Measurements from ENCODE around the gene CALD1.
"Not testable (repeated sequence)": the region's sequence is repeated elsewhere in the genome, so short reads cannot be mapped to it uniquely, and the experiment has no call there.

Gene CALD1

GRCh38 chr7:134962270-134962780 lies 182.9 kb downstream of the CALD1 start:
- no peak for DNase-seq

GRCh38 chr7:134963036-134963435 lies 183.6 kb downstream of the CALD1 start:
- no peak for DNase-seq

GRCh38 chr7:134966691-134967090 lies 187.3 kb downstream of the CALD1 start:
- no peak for DNase-seq

GRCh38 chr7:134968110-134968509 lies 188.7 kb downstream of the CALD1 start:
- no peak for DNase-seq

GRCh38 chr7:134981645-134982044 lies 202.2 kb downstream of the CALD1 start:
- DNase-seq = not testable (repeated sequence)

- DNase-seq = no peak
Observed at GRCh38 chr7:134985894-134986362, 206.5 kb downstream of the CALD1 start.

GRCh38 chr7:134986363-134987251 lies 207.2 kb downstream of the CALD1 start, which contains the start of gene AGBL3:
Gene AGBL3, plus strand, starts transcription at chr7:134986508. Its CDS starts 1,426 bp downstream, at chr7:134987934.
- DNase-seq = peak; percentile 89

GRCh38 chr7:134988161-134988560 lies 208.7 kb downstream of the CALD1 start:
- DNase-seq = no peak

- no peak for DNase-seq
Observed at GRCh38 chr7:134991469-134992339, 212.3 kb downstream of the CALD1 start.

GRCh38 chr7:134992626-134993179 lies 213.3 kb downstream of the CALD1 start:
- DNase-seq = no peak

- DNase-seq = no peak
Observed at GRCh38 chr7:134993877-134994456, 214.5 kb downstream of the CALD1 start.

GRCh38 chr7:134995239-134996096 lies 216.0 kb downstream of the CALD1 start:
- no peak for DNase-seq

- no peak for DNase-seq
Observed at GRCh38 chr7:134996097-134996550, 216.7 kb downstream of the CALD1 start.

- no peak for DNase-seq
Observed at GRCh38 chr7:134997214-134997885, 217.9 kb downstream of the CALD1 start.

- DNase-seq = no peak
Observed at GRCh38 chr7:134999136-134999535, 219.7 kb downstream of the CALD1 start.

- DNase-seq = no peak
Observed at GRCh38 chr7:135001390-135002165, 222.1 kb downstream of the CALD1 start.

GRCh38 chr7:135012229-135012628 lies 232.8 kb downstream of the CALD1 start:
- DNase-seq = no peak

All from inflammatory macrophage treated with lipopolysaccharide for 4 hours (primary cell).